Measurements from ENCODE around the gene BUD13.

BUD13 gene

DNA sequence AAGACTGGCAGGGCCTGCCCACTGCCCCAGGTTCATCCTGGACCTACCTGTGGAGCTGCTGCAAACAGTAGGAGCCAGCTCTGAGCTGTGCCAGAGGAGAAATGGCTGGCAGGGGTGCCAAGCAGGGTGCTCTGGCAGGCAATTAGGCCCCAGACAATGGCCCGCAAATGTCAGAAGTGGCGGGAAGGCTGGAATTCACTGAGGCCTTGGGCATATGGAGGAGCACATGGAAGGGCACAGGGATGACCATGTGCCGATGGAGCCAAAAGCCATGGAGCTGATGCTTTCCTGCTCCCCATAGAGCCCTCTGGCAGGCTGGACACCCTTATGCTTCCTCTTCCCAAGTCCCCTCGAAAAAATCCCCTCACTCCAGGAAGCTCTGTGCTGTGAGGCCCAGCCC, 62.0 kb downstream of the BUD13 start:
- no peak overlapping the region for H3K27ac ChIP-seq (ENCODE audit: extremely low read depth, low read depth, low read length)
- no peak overlapping the region for H3K4me3 ChIP-seq (ENCODE audit: low read depth, low read length)
- H3K36me3 ChIP-seq (ENCODE audit: control insufficient read depth in 2 of 2, insufficient read depth in 1 of 2, low read length in 2 of 2), result no peaks in the 10 kb centered on the region
- H3K9me3 ChIP-seq (ENCODE audit: control insufficient read depth, insufficient read depth, low read depth, low read length), result no peaks in the 10 kb centered on the region
- POLR2A ChIA-PET, result no interaction called here
- CTCF ChIA-PET, result interaction anchor here (0.8 kb wide), 1 partner anchor 20 kb away, joined by 3 read pairs; no protein-coding TSS in a partner anchor
- TF ChIP-seq ZEB2 (tag by site-specific recombination; IDR thresholded peaks at IDR 0.05) (no peak), MYNN (tag by site-specific recombination; IDR thresholded peaks at IDR 0.05; ENCODE audit: borderline replicate concordance) (no peak), ZNF138 (tag by site-specific recombination; IDR thresholded peaks at IDR 0.05; ENCODE audit: borderline replicate concordance) (no peak), ZNF549 (tag by site-specific recombination; IDR thresholded peaks at IDR 0.05) (no peak), ZNF394 (tag by site-specific recombination; IDR thresholded peaks at IDR 0.05; ENCODE audit: borderline replicate concordance) (no peak)
- TF ChIP-seq, protein P1, sequence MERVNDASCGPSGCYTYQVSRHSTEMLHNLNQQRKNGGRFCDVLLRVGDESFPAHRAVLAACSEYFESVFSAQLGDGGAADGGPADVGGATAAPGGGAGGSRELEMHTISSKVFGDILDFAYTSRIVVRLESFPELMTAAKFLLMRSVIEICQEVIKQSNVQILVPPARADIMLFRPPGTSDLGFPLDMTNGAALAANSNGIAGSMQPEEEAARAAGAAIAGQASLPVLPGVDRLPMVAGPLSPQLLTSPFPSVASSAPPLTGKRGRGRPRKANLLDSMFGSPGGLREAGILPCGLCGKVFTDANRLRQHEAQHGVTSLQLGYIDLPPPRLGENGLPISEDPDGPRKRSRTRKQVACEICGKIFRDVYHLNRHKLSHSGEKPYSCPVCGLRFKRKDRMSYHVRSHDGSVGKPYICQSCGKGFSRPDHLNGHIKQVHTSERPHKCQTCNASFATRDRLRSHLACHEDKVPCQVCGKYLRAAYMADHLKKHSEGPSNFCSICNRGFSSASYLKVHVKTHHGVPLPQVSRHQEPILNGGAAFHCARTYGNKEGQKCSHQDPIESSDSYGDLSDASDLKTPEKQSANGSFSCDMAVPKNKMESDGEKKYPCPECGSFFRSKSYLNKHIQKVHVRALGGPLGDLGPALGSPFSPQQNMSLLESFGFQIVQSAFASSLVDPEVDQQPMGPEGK (tag by site-specific recombination; IDR thresholded peaks at IDR 0.05), result no peak
- H3K4me1 ChIP-seq (ENCODE audit: control insufficient read depth, insufficient read depth, low read length), result no peaks in the 10 kb centered on the region

DNA sequence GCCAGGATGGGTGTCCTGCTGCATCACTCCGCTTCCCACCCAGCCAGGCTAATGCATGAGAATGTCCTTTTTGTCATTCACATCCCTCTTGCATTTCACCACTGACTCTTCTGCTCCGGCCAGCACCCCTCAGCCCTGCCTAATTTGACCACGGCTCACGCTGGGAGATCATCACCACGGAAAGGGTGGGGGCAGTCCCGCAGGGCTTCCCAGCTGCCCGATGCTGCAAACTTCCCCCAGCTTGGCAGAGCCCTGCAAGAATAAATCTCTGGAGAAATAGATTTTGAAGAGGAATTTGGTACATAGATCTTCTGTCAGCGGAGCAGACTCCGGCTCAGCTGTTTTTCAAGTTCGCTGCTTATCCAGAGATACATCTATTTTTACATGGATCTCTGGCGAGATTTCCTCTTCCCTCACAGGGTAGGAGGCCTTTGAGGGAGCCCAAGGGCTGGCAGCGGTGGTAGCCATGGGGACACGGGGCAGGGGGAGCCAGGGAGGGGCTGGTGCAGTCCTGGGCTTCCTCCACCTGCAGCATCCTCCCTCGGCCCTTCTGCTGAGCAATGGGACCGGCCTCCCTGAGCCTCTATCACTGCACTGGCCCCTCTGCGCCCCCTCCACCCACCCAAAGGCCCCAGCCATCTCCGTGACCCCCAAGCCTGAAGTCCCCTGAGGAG, 62.6 kb downstream of the BUD13 start:
- no peaks in the 10 kb centered on the region for H3K36me3 ChIP-seq (ENCODE audit: control insufficient read depth in 2 of 2, insufficient read depth in 1 of 2, low read length in 2 of 2)
- TF ChIP-seq ZNF785 (tag by site-specific recombination; IDR thresholded peaks at IDR 0.05), result no peak
- no peak for TF ChIP-seq ZNF830 (tag by site-specific recombination; IDR thresholded peaks at IDR 0.05; ENCODE audit: low read depth)
- no peak for TF ChIP-seq KLF9 (tag by site-specific recombination; IDR thresholded peaks at IDR 0.05; ENCODE audit: low read depth)
- no peak for TF ChIP-seq ZFP69B (tag by site-specific recombination; IDR thresholded peaks at IDR 0.05)
- TF ChIP-seq ZNF16 (tag by site-specific recombination; IDR thresholded peaks at IDR 0.05; ENCODE audit: low read depth), result no peak
- POLR2A ChIA-PET, result no interaction called here

DNA sequence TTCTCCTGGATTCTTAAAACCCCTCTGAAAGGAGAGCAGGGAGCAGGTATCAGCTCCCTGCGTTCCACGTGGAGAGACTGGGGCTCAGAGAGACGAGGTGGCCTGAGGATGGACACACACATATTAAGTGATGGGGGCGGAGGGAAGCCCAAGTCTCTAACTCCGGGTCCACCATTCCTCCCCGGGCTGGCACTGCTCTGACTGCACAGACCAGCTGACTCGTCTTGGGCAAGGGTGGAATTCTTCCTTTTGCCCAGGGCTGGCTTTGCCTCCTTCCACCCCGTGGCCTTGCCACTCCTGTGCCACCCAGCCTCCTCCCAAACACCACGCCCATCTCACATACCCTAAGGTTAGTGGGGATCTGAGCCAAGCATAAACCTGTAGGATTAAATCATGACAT, 65.0 kb downstream of the BUD13 start:
- Histone ChIP-seq H3K9me3 (ENCODE audit: control insufficient read depth, insufficient read depth, low read depth, low read length) (no peaks in the 10 kb centered on the region), H3K27ac (ENCODE audit: extremely low read depth, low read depth, low read length) (no peak overlapping the region), H3K36me3 (ENCODE audit: control insufficient read depth in 2 of 2, insufficient read depth in 1 of 2, low read length in 2 of 2) (no peaks in the 10 kb centered on the region), H3K4me3 (ENCODE audit: low read depth, low read length) (no peak overlapping the region), H3K4me1 (ENCODE audit: control insufficient read depth, insufficient read depth, low read length) (no peaks in the 10 kb centered on the region)
- TF ChIP-seq, protein P2, sequence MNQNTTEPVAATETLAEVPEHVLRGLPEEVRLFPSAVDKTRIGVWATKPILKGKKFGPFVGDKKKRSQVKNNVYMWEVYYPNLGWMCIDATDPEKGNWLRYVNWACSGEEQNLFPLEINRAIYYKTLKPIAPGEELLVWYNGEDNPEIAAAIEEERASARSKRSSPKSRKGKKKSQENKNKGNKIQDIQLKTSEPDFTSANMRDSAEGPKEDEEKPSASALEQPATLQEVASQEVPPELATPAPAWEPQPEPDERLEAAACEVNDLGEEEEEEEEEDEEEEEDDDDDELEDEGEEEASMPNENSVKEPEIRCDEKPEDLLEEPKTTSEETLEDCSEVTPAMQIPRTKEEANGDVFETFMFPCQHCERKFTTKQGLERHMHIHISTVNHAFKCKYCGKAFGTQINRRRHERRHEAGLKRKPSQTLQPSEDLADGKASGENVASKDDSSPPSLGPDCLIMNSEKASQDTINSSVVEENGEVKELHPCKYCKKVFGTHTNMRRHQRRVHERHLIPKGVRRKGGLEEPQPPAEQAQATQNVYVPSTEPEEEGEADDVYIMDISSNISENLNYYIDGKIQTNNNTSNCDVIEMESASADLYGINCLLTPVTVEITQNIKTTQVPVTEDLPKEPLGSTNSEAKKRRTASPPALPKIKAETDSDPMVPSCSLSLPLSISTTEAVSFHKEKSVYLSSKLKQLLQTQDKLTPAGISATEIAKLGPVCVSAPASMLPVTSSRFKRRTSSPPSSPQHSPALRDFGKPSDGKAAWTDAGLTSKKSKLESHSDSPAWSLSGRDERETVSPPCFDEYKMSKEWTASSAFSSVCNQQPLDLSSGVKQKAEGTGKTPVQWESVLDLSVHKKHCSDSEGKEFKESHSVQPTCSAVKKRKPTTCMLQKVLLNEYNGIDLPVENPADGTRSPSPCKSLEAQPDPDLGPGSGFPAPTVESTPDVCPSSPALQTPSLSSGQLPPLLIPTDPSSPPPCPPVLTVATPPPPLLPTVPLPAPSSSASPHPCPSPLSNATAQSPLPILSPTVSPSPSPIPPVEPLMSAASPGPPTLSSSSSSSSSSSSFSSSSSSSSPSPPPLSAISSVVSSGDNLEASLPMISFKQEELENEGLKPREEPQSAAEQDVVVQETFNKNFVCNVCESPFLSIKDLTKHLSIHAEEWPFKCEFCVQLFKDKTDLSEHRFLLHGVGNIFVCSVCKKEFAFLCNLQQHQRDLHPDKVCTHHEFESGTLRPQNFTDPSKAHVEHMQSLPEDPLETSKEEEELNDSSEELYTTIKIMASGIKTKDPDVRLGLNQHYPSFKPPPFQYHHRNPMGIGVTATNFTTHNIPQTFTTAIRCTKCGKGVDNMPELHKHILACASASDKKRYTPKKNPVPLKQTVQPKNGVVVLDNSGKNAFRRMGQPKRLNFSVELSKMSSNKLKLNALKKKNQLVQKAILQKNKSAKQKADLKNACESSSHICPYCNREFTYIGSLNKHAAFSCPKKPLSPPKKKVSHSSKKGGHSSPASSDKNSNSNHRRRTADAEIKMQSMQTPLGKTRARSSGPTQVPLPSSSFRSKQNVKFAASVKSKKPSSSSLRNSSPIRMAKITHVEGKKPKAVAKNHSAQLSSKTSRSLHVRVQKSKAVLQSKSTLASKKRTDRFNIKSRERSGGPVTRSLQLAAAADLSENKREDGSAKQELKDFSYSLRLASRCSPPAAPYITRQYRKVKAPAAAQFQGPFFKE (tag by site-specific recombination; IDR thresholded peaks at IDR 0.05; ENCODE audit: borderline replicate concordance), result no peak
- no peak for TF ChIP-seq HOXA7 (CRISPR knock-in tag; IDR thresholded peaks at IDR 0.05; ENCODE audit: borderline replicate concordance)
- TF ChIP-seq ZNF423 (tag by site-specific recombination; IDR thresholded peaks at IDR 0.05), result no peak
- no peak for TF ChIP-seq GLI4 (tag by site-specific recombination; IDR thresholded peaks at IDR 0.05)
- TF ChIP-seq ZNF530 (tag by site-specific recombination; IDR thresholded peaks at IDR 0.05; ENCODE audit: low read depth), result no peak
- no peak for TF ChIP-seq ZEB2 (tag by site-specific recombination; IDR thresholded peaks at IDR 0.05)
- no peak for TF ChIP-seq ZBTB21 (tag by site-specific recombination; IDR thresholded peaks at IDR 0.05)
- TF ChIP-seq ZNF555 (tag by site-specific recombination; conservative IDR thresholded peaks at IDR 0.05), result no peak
- no peak for TF ChIP-seq ZNF621 (tag by site-specific recombination; IDR thresholded peaks at IDR 0.05)
- ChIA-PET POLR2A (no interaction called here), CTCF (no interaction called here)

More for the DNA sequence above, 62.6 kb downstream of the BUD13 start:
- H3K4me3 ChIP-seq (ENCODE audit: low read depth, low read length), result no peak overlapping the region
- H3K9me3 ChIP-seq (ENCODE audit: control insufficient read depth, insufficient read depth, low read depth, low read length), result no peaks in the 10 kb centered on the region
- H3K27ac ChIP-seq (ENCODE audit: extremely low read depth, low read depth, low read length), result no peak overlapping the region
- H3K4me1 ChIP-seq (ENCODE audit: control insufficient read depth, insufficient read depth, low read length), result no peaks in the 10 kb centered on the region
- CTCF ChIA-PET, result no interaction called here
